GM19372 (cell line): ENCODE results near the gene STXBP1.

ENCODE experiments used
- ATAC-seq: cut with Tn5 transposase; IDR thresholded peaks from one replicate; pipeline ENCODE4 v1.9.1; 2021; ENCODE audit warnings: mild to moderate bottlenecking, low read depth, moderate library complexity; ENCODE audit not compliant: unreplicated experiment

Gene STXBP1

DNA sequence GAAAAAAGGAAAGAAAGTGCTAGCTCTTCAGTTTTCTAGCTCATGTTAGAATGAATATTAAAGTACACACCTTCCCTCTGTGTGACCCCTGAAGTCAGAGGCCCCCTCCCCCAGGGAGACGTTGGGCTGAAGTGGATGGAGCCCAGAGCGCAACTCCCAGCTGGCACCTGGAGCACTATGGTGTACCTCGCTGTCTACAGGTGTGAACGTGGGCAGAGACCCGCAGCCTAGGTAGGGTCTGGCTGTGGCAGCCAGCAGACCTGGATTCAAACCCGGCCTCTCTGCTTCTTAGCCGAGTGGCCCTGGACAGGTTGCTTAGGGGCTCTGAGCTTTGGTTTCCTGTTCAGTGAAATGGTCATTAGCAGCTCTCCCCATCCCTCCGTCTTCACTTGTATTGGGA lies 116.7 kb downstream of the STXBP1 start:
- ATAC-seq = no peak

DNA sequence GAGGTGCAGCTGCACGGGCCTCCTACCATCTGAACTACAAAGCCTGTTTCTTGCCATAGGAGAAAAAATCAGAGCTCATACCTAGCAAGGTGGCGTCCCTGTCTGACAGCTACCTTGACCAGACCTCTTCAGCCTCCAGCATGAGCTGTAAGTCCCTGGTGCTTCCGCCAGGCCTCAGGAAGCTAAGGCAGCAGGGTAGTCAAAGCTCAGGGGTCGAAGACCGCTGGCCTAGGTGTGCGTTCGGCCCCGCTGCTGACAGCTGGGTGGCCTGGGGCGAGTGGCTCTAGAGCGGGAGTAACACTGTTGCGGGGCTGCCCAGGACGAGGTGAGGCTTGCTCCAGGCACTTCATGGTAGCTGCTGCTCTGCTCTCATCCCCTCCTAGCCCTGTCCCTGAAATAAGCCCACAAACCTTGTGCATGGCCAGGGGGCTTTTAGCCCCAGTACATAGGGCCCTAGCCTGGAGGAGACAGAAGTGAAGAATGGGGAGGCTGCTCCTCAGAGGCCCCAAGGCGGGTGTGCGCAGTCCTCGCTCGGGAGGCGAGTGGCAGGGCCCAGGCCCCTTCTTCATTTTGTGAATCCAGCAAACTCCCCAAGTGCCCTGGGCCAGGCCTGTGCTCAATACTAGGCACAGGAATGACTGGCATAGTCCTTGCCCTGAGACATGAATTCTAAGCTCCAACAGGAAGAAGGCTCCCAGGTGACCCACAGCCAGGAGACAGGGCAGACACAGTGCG lies 117.6 kb downstream of the STXBP1 start:
- ATAC-seq = no peak

DNA sequence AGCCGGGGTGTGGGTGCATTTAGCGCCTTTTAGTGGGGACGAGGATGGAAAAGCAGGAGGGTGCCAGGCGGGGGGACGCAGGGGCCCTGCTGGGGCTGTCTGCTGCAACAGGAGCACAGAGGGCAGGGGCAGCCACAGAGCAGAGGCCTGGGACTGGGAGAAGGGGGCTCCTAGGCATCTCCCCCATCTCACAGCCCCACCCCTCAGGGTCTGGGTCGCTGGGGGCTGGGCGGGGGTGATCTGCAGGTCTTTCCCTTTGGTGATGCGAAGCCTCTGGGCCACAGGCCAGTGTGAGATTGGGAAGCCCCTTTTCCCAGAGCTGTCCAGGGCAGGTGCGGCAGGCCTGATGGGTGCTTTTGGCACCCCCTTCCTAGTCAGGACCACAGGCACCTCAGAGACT lies 118.2 kb downstream of the STXBP1 start:
- ATAC-seq = no peak

DNA sequence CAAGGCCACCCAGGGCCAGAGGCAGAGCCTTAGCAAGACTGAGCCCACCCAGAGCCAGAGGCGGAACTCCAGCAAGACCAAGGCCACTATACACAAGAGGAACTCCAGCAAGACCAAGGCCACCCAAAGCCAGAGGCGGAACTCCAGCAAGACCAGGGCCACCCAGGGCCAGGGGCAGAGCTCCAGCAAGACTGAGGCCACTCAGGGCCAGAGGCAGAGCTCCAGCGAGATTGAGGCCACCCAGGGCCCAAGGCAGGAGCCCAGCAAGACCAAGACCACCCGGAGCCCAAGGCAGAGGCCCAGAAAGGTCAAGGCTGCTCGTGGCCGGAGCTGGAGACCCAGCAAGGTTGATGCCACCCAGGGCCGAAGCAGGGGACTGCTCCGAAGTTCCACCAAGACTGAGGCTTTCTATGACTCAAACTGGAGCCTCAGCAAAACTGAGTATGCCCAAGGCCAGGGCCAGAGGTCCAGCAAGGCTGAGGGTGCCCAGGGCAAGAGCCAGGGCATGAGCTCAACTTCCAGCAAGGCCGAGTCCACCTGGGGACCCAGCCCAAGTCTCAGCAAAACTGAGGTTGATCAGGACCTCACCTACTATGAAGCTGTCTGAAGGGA lies 118.8 kb downstream of the STXBP1 start:
- ATAC-seq = no peak

DNA sequence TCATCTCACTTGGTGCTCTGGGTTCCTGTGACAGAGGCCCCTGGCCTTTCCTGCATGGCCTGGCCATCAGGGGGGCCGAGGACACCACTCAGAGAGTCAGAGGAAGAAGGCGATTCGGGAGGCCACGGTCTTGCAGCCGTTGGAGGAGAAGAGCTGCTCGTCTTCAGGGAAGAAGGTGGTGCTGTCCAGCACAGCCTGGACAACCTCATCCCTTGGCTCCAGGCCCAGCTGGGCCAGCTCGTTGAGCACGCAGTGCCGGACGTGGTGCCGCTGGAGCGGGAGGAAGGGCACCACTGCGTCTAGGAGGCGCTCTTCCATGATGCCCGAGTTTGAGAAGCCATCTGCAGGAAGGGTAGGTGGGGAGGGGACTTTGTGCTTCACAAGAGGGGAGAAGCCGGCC lies 119.9 kb downstream of the STXBP1 start:
- no peak for ATAC-seq

DNA sequence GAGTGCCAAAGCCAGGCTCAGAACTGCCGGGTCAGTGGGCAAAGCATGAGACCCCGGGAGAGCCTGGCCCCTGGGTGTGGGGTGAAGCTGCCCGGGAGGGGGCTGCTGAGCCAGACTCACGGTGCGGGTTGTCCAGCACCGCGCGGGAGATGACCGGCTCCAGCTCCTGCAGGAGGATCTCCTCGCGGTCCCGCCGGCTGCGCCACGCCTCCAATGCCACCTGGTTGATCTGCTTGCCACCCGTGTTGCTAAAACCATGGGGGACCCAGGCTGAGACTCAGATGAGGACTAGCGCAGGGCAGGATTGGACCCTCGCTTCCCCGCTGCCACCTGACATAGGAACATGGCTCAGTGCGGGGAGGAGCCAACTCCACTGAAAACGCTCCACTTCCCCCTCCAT lies 120.4 kb downstream of the STXBP1 start:
- ATAC-seq = no peak

DNA sequence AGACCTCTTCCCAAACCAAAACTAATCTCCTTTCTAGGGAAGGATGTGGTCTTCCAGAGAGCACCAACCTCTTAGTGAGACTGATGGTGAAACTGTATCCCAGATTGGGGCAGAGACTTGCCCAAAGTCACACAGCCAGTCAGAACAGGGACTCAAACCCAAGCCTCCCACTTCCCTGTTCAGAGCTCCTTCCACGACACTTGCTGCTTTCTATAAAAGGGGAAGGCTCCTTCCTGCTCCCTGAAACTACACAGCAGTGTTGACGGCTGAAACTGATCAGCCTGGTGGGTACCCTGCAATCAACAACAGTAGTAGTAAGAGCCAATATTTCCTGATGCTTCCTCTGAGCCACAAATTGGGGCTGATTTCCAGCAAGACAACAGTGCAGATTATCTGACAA lies 121.5 kb downstream of the STXBP1 start:
- no peak for ATAC-seq

DNA sequence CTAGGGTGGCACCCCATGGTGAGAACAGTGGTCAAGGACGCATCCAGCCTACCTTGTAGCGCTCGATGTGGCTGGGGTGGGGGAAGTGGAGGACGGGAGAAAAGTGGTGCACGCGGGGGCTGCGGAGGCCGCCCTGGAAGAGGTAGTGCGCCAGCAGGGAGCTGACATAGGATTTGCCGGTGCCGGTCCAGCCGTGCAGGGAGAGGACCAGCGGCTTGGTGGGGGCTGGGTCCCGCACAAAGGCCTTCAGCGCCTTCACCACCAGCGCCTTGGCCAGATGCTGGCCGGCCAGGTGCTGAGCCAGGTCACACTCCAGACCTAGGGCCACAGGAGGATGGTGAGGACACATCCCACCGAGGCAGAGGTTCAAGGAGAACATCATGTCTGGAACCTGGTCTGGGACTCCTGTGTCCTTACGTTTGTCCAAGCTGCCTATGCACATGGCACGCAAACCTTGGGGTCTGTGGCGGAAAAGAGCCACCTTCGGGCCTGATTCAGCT lies 122.2 kb downstream of the STXBP1 start:
- ATAC-seq = no peak

DNA sequence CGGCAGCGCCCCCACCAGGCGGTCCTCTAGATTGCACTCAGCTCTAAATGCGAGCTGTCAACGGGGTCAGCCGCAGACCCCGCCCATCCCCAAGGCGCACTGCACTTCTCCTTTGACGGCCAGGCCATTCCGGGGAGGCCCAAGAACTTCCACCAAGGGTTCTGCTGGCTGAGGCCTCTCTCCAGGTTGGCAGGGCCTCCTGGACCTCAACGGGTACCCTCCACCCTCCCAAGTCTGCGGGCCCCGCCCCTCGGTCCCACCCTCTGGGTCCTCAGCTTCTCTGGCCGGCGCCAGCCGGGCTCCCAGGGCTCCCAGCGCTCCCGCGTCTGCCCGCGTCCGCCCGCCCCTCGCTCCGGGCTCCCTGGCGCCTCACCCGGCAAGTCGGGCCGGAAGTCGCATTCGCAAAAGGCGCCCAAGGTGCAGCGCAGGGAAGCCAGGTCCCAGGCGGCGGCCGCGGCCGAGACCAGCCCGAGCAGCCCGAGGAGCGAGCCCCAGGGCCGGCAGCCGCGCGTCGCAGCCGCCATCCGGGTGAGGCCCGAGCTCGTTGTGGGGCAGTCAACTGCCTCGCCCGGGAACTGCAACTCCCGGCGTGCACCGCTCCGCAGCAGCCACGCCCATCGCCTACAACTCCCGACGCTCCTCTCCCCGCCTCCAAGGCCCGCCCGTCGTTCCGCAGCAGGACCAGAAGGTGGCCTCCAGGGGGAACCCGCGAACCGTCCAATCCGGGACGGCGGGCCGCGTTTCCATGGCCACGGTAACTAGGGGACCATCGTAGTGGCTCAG lies 122.9 kb downstream of the STXBP1 start, which contains the start of gene TOR2A:
TOR2A (minus strand) TSS at position 548 of the 783 bp plus-strand sequence; CDS start at position 524, 24 bp downstream.
- peak; percentile 83 for ATAC-seq

DNA sequence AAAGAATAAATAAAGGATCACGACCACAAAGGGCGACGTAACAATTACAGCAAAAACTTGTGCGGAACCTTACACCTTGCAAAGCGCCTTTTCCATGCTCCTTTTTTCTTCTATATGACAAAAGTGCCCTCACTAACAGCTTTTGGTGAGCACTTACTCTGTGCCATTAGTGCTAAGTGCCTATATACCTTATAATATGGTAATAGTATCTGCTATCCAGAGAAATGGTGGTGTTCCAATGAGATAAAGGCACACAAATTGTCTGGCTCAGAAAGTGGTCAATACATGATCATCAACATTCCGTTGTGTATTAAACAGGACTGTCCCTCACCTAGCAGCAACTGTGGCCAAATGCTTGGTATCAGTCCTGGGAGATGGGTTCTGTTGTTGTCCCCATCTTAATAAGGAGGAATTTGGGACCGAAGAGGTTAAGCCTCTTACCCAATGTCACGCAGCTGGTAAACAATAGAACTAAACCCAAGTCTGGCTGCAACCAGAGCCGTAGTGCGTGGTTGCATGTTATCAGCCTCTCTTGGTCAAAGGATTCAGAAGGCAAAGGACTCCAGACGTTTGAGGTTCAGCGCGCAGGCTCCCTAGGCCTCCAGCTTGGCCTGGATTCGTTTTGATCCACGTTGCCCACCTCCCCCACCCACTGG lies 123.6 kb downstream of the STXBP1 start:
- ATAC-seq = peak; percentile 27

DNA sequence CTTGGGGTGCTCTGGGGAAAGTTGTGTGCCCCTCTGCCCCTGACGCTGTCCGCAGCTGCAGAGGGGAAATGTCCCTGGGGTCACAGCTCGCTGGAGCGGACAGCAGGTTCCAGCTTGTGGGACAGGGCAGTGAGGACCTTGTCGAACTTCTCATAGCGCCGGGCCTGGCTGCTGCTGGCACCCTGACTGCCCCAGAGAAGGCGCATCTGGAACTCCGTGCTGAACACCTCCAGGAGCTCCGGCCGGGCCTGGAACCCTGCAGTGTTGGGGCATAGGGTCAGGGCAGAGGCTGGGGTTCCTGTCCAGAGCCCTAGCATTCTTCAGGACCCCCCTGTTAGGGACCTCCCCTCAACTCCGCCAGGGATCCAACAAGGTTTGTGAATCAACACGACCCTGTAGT lies 126.6 kb downstream of the STXBP1 start:
- ATAC-seq = no peak

DNA sequence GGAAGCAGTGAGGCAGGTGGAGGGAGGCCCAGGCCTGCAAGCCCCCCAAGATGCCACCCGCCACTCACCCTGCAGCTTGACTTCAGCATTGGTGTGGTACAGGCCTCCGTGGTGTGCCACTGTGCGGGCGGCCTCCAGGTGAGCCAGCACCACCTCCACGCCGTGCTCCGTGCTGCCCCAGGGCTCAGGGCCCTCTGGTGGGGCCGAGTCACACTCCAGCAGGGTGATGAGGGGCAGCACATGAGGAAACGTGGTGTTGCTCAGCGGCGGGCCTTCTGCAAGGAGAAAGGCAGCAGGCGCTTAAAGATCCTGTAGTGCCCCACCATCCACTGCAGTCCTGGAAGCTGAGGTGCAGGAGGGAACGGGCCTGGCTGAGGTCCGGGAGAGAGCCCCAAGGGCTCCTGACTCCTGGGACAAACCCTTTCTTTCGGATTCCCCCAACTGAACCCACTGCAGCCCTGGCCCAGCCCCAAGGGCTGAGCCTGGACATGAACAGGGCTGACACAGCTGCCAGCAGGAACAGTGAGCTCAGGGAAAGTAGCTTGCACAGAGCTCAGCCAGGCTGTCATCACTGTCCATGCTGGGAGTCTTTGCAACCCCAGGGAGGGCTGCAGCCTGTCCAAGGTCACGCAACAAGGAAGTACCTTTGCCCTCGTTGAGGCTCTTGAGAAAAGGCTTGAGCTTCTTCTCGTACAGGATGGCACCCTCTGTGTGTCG lies 127.7 kb downstream of the STXBP1 start:
- ATAC-seq = no peak

DNA sequence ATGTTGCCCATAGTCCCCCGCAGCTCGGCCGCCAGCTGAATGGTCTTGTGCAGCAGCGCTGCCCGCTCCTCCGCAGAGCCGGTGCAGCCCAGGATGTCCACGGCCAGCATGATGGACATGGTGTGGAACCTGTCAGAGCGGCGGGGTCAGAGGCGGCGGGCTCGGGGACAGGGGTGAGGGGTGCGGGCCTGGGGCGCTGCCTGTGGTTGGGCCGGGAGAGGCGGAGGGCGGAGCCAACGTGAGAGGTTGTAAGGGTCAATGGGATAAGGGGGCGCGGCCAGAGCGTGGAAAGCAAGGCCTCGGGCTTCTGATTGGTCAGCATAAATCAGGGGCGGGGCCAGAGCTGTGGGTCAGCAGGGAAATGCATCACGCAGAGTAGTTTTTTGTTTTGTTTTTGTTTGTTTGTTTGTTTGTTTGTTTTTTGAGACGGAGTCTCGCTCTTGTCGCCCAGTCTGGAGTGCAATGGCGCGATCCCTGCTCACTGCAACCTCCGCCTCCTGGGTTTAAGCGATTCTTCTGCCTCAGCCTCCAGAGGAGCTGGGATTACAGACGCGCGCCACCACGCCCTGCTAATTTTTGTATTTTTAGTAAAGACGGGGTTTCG lies 129.9 kb downstream of the STXBP1 start:
- ATAC-seq = no peak
